ENCODE data around the gene TAF1. TPM values are rescaled to one million over a fixed set of nuclear protein-coding genes. Genes with fewer than 3 reads are reported as not detected.

Gene TAF1
- total and polyA plus RNA-seq, 9 of the 15 experiments (the other 6 are each of a cell fraction or from before 2014, with no cell fraction given), result 6.4 to 45.1 (median 38.1) TPM

- 8% methylated on average over 5 of the region's 5 CpGs for WGBS (ENCODE audit: insufficient coverage, low coverage, missing lambda C conversion rate)
- no peak overlapping the region for H3K4me3 ChIP-seq
- in situ Hi-C loops (cut with MboI), result no loop called here
- BruUV-seq (replicated peaks), result no TSS peak
- no peak overlapping the region for H2AFZ ChIP-seq (ENCODE audit: low read depth, low read length)
- ATAC-seq (peak; percentile 83), FAIRE-seq (peak; percentile 93), DNase-seq (ENCODE audit: extremely low read depth in 1 of 4, low spot score in 3 of 4) (peak in 2 of 4 experiments; percentile 19 to 72)
- ChIA-PET CTCF (ENCODE audit: low intra/inter-chr PET ratio) (interaction anchor here (0.7 kb wide), 1 partner anchor 295 kb away, joined by 3 read pairs; no protein-coding TSS in a partner anchor), POLR2A (interaction anchor here (0.6 to 1.4 kb wide), 4 partner anchors 13 to 175 kb away, joined by 3 to 5 read pairs (median 4); no protein-coding TSS in a partner anchor)
- H3K9me1 ChIP-seq (ENCODE audit: control insufficient read depth, insufficient read depth, low read length), result no peaks in the 10 kb centered on the region
- H3K27me3 ChIP-seq (ENCODE audit: control insufficient read depth in 2 of 2, insufficient read depth in 2 of 2, low read length in 2 of 2), result no peaks in the 10 kb centered on the region
- H3K79me2 ChIP-seq (ENCODE audit: control insufficient read depth, insufficient read depth, low read length), result 0 out of 3 replicates have a peak, but pooled peaks cover 7% of the 10 kb centered on the region
- H3K4me2 ChIP-seq (ENCODE audit: insufficient read depth, low read length), result peak overlapping the region; percentile 25
- peak overlapping the region in 1 of 2 experiments; percentile 26; a peak in 1 of 4 replicates for H3K9ac ChIP-seq (ENCODE audit: insufficient read depth in 1 of 2, low read depth in 2 of 2, low read length in 2 of 2)
- H3K36me3 ChIP-seq (ENCODE audit: control insufficient read depth, insufficient read depth, low read length), result peaks cover 92% of the 10 kb centered on the region
- H4K20me1 ChIP-seq (replicated peaks; ENCODE audit: control insufficient read depth, insufficient read depth, low read length), result no peaks in the 10 kb centered on the region
- no peaks in the 10 kb centered on the region for H3K9me3 ChIP-seq (replicated peaks; ENCODE audit: control insufficient read depth, insufficient read depth, low read depth, low read length)
- intact Hi-C loops (cut with micrococcal nuclease), result no loop called here
- H3K27ac ChIP-seq (ENCODE audit: extremely low read depth, low read depth, low read length), result peak overlapping the region; percentile 58
- H3K4me1 ChIP-seq (replicated peaks in 1 of 2; ENCODE audit: control insufficient read depth in 2 of 2, insufficient read depth in 2 of 2, low read length in 2 of 2), result peaks cover 6 to 11% of the 10 kb centered on the region in 2 experiments; a peak in 4 of 5 replicates
- TF ChIP-seq NCOR1 (IDR thresholded peaks at IDR 0.05) (peak; percentile 71), DPF2 (IDR thresholded peaks at IDR 0.05) (peak; percentile 89), CBFA2T2 (conservative IDR thresholded peaks at IDR 0.05) (peak; percentile 71), MEIS2 (IDR thresholded peaks at IDR 0.05; ENCODE audit: partially characterized antibody) (peak; percentile 91), HLTF (IDR thresholded peaks at IDR 0.05) (no peak), GATA2 (CRISPR knock-in tag; IDR thresholded peaks at IDR 0.05) (peak; percentile 80), MXD1 (CRISPR knock-in tag; IDR thresholded peaks at IDR 0.05; ENCODE audit: borderline replicate concordance, poor library complexity, severe bottlenecking) (no peak), PHF20 (IDR thresholded peaks at IDR 0.05; ENCODE audit: partially characterized antibody) (no peak), ZBTB9 (CRISPR knock-in tag; IDR thresholded peaks at IDR 0.05) (no peak), FOSL1 (tag; conservative IDR thresholded peaks at IDR 0.05) (no peak), ZNF766 (CRISPR knock-in tag; conservative IDR thresholded peaks at IDR 0.05) (peak; percentile 57; the same call in 1 of the 2 replicates), MNT (conservative IDR thresholded peaks at IDR 0.05) (peak in 1 of 2 experiments; percentile 53; a peak in 2 of 4 replicates), UBTF (IDR thresholded peaks at IDR 0.05; ENCODE audit: borderline replicate concordance in 1 of 2, low read depth in 2 of 2, low read length in 2 of 2) (no peak), CBFB (CRISPR knock-in tag; IDR thresholded peaks at IDR 0.05) (no peak), ZBTB33 (CRISPR knock-in tag; IDR thresholded peaks at IDR 0.05) (no peak)
Observed at GRCh38 chrX:71393919-71394318, 27.8 kb downstream of the TAF1 start.

Measured in K562 (cell line).